ENCODE measurements around the gene PLCB1. TPM values are rescaled to one million over a fixed set of nuclear protein-coding genes. Genes with fewer than 3 reads are reported as not detected.

Gene PLCB1
- total and polyA plus RNA-seq, 2 donors (not counting 3 experiments of a cell fraction or from before 2014, with no cell fraction given), result 10.2 to 53.4 TPM

GRCh38 chr20:8675896-8676295 lies 543.8 kb downstream of the PLCB1 start:
- BruUV-seq (replicated peaks), result no TSS peak
- no peak overlapping the region for H3K4me3 ChIP-seq (replicated peaks in 1 of 3; ENCODE audit: insufficient read depth in 1 of 3, low read depth in 1 of 3, low read length in 3 of 3)
- H3K9me1 ChIP-seq (replicated peaks; ENCODE audit: control insufficient read depth, extremely low read depth, insufficient read depth, low read length), result no peaks in the 10 kb centered on the region
- H3K79me2 ChIP-seq (ENCODE audit: control insufficient read depth, insufficient read depth, low read length), result no peaks in the 10 kb centered on the region
- TF ChIP-seq POLR2A (IDR thresholded peaks at IDR 0.05; ENCODE audit: low read depth, low read length) (no peak), MYC (IDR thresholded peaks at IDR 0.05; ENCODE audit: low read depth, low read length) (no peak), FOS (IDR thresholded peaks at IDR 0.05; ENCODE audit: borderline replicate concordance, insufficient read depth, low read length) (no peak), MAX (IDR thresholded peaks at IDR 0.05; ENCODE audit: insufficient read depth, insufficient read length) (no peak), JUN (IDR thresholded peaks at IDR 0.05; ENCODE audit: borderline replicate concordance, insufficient read depth, insufficient read length, low read depth) (no peak), EZH2 (IDR thresholded peaks at IDR 0.05; ENCODE audit: borderline replicate concordance, low read depth, low read length, severe bottlenecking) (no peak), POLR2AphosphoS5 (IDR thresholded peaks at IDR 0.05; ENCODE audit: insufficient read depth, low read depth, low read length) (no peak), CTCF (IDR thresholded peaks at IDR 0.05; ENCODE audit: extremely low read depth in 1 of 2, insufficient read depth in 1 of 2, low read depth in 1 of 2, low read length in 2 of 2) (no peak), GATA2 (IDR thresholded peaks at IDR 0.05; ENCODE audit: insufficient read depth, insufficient read length, low read depth, low read length) (no peak)
- POLR2A ChIA-PET, result no interaction called here
- H3K4me1 ChIP-seq (ENCODE audit: control insufficient read depth, extremely low read depth, insufficient read depth, low read length), result no peaks in the 10 kb centered on the region
- H4K20me1 ChIP-seq (replicated peaks; ENCODE audit: control insufficient read depth, extremely low read depth, insufficient read depth, low read length), result no peaks in the 10 kb centered on the region
- no peak overlapping the region for H3K9ac ChIP-seq (replicated peaks; ENCODE audit: extremely low read depth, insufficient read depth, low read length)
- dilution Hi-C loops (cut with MboI; ENCODE audit: extremely low pct_ligation_motif_present, low sequenced_read_pairs), result no loop called here
- CTCF ChIA-PET, result interaction anchor here (1.1 kb wide), 1 partner anchor 12 kb away, joined by 3 read pairs; no protein-coding TSS in a partner anchor
- H3K27me3 ChIP-seq (ENCODE audit: control insufficient read depth in 2 of 2, insufficient read depth in 2 of 2, low read length in 2 of 2), result no peaks in the 10 kb centered on the region
- no peaks in the 10 kb centered on the region for H3K9me3 ChIP-seq (replicated peaks; ENCODE audit: control insufficient read depth, insufficient read depth, low read length)
- intact Hi-C loops (cut with micrococcal nuclease), result no loop called here
- no peak overlapping the region for H3K4me2 ChIP-seq (ENCODE audit: insufficient read depth, low read length)
- H3K36me3 ChIP-seq (ENCODE audit: control insufficient read depth in 2 of 2, extremely low read depth in 1 of 2, insufficient read depth in 2 of 2, low read length in 2 of 2), result no peaks in the 10 kb centered on the region
- no peak for DNase-seq (ENCODE audit: low read depth, low spot score)
- H3K27ac ChIP-seq (ENCODE audit: insufficient read depth, low read depth, low read length), result no peak overlapping the region
- no peak for FAIRE-seq
- no peak overlapping the region for H2AFZ ChIP-seq (ENCODE audit: low read depth, low read length)
